ENCODE data around the gene EZH1.

DNA sequence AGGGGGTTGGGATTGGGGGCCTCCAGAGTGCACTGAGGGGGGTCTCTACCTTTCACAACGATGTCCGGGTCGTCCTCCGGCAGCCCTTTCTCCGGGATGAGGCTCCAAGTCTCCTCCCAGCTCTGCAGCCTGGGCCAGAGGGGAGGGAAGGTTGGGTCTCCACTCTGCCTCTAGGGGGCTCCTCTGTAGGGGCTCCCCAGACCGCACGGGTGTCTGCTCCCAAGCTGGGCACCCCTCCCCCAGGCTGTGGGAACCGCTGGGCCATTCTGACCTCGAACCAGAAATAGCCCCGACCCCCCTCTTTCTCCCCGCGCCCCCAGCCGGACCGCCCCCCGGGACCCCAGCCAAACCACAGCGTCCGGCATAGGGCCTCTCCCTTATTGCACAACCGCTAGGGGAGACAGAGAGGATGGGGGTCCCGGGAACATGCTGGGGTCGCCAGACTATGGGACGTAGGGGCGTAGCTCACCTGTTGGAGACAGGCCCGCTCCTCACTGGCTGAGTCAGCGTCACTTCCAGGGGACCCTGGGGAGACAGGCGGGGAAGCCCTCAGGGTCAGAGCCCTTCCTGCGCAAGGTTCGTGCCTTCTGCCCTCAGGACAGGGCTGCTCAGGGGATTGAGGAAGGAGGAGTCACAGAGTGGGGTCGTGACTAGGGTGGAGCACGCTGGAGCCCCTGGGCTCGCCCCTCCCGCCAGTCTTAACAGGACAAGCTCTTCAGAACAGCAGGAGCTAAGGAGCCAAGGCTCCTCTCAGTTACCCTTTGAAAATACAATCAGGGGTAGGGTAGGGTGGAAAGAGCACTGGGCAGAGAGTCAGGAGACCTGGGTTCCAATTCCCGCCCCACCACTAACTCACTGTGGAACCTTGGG lies 70.7 kb downstream of the EZH1 start:
- TF ChIP-seq TOX (CRISPR knock-in tag; IDR thresholded peaks at IDR 0.05; ENCODE audit: borderline replicate concordance) (no peak), PPARA (CRISPR knock-in tag; IDR thresholded peaks at IDR 0.05; ENCODE audit: borderline replicate concordance) (no peak)

All from SK-N-SH treated with all-trans-retinoic acid at 6 μM for 48 hours (cell line).